CD14-positive monocyte (primary cell): ENCODE measurements around the gene AGAP1. TPM values are rescaled to one million over a fixed set of nuclear protein-coding genes. Genes with fewer than 3 reads are reported as not detected.

Source experiments
- DNase-seq, 3 donors: peaks; one replicate each; pipeline ENCODE4 v3.0.0-alpha.2; 2011 to 2022
- H2AFZ ChIP-seq: 2 replicates; pipeline ENCODE4 v1.6.0; 2012; ENCODE audit warnings: mild to moderate bottlenecking, low read depth, low read length, inconsistent platforms; ENCODE audit not compliant: insufficient read depth, poor library complexity, severe bottlenecking
- H3K27ac ChIP-seq, 2 donors: 1 replicate in 1 of 2; 2 replicates in 1 of 2; pipeline ENCODE4 v1.5.1; 2012 to 2013; ENCODE audit warnings: low read length in 2 of 2, control low read depth in 1 of 2, inconsistent platforms in 1 of 2, low read depth in 1 of 2, mild to moderate bottlenecking in 1 of 2
- H3K27me3 ChIP-seq, 2 donors: one replicate each; pipeline versions ENCODE4 v1.6.0 to v1.6.1; 2011 to 2013; ENCODE audit warnings: low read length in 2 of 2; ENCODE audit not compliant: control insufficient read depth in 2 of 2, insufficient read depth in 2 of 2
- H3K36me3 ChIP-seq, 2 donors: replicated peaks in 1 of 2; 1 replicate in 1 of 2; 2 replicates in 1 of 2; pipeline versions ENCODE4 v1.5.1 to v1.6.1; 2012 to 2013; ENCODE audit warnings: low read length in 2 of 2, control low read depth in 1 of 2, inconsistent platforms in 1 of 2, mild to moderate bottlenecking in 1 of 2; ENCODE audit not compliant: insufficient read depth in 2 of 2, control insufficient read depth in 1 of 2
- H3K4me1 ChIP-seq, 2 donors: 1 replicate in 1 of 2; 2 replicates in 1 of 2; pipeline versions ENCODE4 v1.5.1 to v1.6.1; 2012 to 2013; ENCODE audit warnings: low read length in 2 of 2, control low read depth in 1 of 2, inconsistent platforms in 1 of 2, mild to moderate bottlenecking in 1 of 2, moderate library complexity in 1 of 2; ENCODE audit not compliant: insufficient read depth in 2 of 2, control insufficient read depth in 1 of 2
- H3K4me2 ChIP-seq: replicated peaks from 2 replicates; pipeline ENCODE3; 2012; ENCODE audit warnings: low read length, moderate library complexity, mild to moderate bottlenecking; ENCODE audit not compliant: poor library complexity, severe bottlenecking; ENCODE audit errors: extremely low read depth
- H3K4me3 ChIP-seq, 3 experiments: fragments of 200-600 bp in 1 of 3; sonication (generic) in 1 of 3; replicated peaks in 1 of 3; 1 replicate in 2 of 3; 2 replicates in 1 of 3; pipeline ENCODE4 v1.5.1; 2011 to 2013; ENCODE audit warnings: low read length in 3 of 3, mild to moderate bottlenecking in 3 of 3, control low read depth in 2 of 3, low read depth in 2 of 3, inconsistent platforms in 1 of 3, moderate library complexity in 1 of 3
- H3K79me2 ChIP-seq: 2 replicates; pipeline ENCODE4 v1.6.0; 2012; ENCODE audit warnings: mild to moderate bottlenecking, control low read depth, inconsistent platforms, low read length, moderate library complexity; ENCODE audit not compliant: insufficient read depth
- H3K9ac ChIP-seq: 2 replicates; pipeline ENCODE4 v1.6.0; 2017; ENCODE audit warnings: low read length, mild to moderate bottlenecking; ENCODE audit not compliant: insufficient read depth, poor library complexity, severe bottlenecking
- H3K9me3 ChIP-seq, 2 donors: replicated peaks in 1 of 2; 1 replicate in 1 of 2; 2 replicates in 1 of 2; pipeline versions ENCODE4 v1.5.1 to v1.6.1; 2012 to 2013; ENCODE audit warnings: low read length in 2 of 2, control low read depth in 1 of 2; ENCODE audit not compliant: control insufficient read depth in 1 of 2, insufficient read depth in 1 of 2
- H4K20me1 ChIP-seq: 2 replicates; pipeline ENCODE4 v1.6.0; 2012; ENCODE audit warnings: mild to moderate bottlenecking, low read length, control low read depth, moderate library complexity; ENCODE audit not compliant: insufficient read depth
- H3K27ac Mint-ChIP-seq, 7 donors: one replicate each; pipeline ENCODE4 v1.8.0; 2020; ENCODE audit warnings: mild to moderate bottlenecking in 7 of 7, mixed read lengths in 7 of 7, moderate library complexity in 6 of 7, inconsistent platforms in 2 of 7
- H3K27me3 Mint-ChIP-seq, 3 donors: one replicate each; pipeline ENCODE4 v1.8.0; 2021 to 2022; ENCODE audit warnings: low read depth in 3 of 3, mild to moderate bottlenecking in 3 of 3, mixed read lengths in 3 of 3, moderate library complexity in 3 of 3, inconsistent platforms in 1 of 3
- H3K36me3 Mint-ChIP-seq, 2 donors: one replicate each; pipeline ENCODE4 v1.8.0; 2020; ENCODE audit warnings: mixed read lengths in 2 of 2, inconsistent platforms in 1 of 2, mild to moderate bottlenecking in 1 of 2
- H3K4me1 Mint-ChIP-seq: one replicate; pipeline ENCODE4 v1.8.0; 2020; ENCODE audit warnings: mild to moderate bottlenecking, mixed read lengths
- H3K4me3 Mint-ChIP-seq, 2 donors: one replicate each; pipeline ENCODE4 v1.8.0; 2020; ENCODE audit warnings: mild to moderate bottlenecking in 2 of 2, mixed read lengths in 2 of 2, moderate library complexity in 1 of 2
- H3K9me3 Mint-ChIP-seq, 7 donors: one replicate each; pipeline ENCODE4 v1.8.0; 2020 to 2022; ENCODE audit warnings: mixed read lengths in 7 of 7, mild to moderate bottlenecking in 6 of 7, moderate library complexity in 6 of 7, inconsistent platforms in 2 of 7
- CTCF ChIP-seq: fragments of 200-600 bp; IDR thresholded peaks from one replicate; pipeline ENCODE4 v1.8.0; 2022; ENCODE audit warnings: antibody characterized with exemption, mild to moderate bottlenecking
- WGBS: methylation state at CpG from one replicate; pipeline ENCODE4 v1.1.5; 2013; ENCODE audit warnings: missing lambda C conversion rate; ENCODE audit not compliant: insufficient coverage; 5-methylcytosine and 5-hydroxymethylcytosine counted together
- intact Hi-C, 2 donors: fragments of 100-400 bp; cut with micrococcal nuclease; formaldehyde crosslinking; loops; one replicate each; pipeline versions ENCODE4 v1.15.0 to v1.15.1; 2023
- polyA plus RNA-seq, 3 donors: library from polyadenylated mRNA; depleted of rRNA in 1 of 3; unstranded in 2 of 3; stranded (reverse) in 1 of 3; fragments of 300-500 nt in 2 of 3; fragments of >200 nt in 1 of 3; fragmentation: Illumina TruSeq in 2 of 3; gene quantifications; 1 replicate in 2 of 3; 2 replicates in 1 of 3; pipeline ENCODE4 v1.2.3, GENCODE V29; 2012 to 2021

The AGAP1 gene
- polyA plus RNA-seq, 3 donors: 0.12 TPM; not detected in 2

- peaks cover 33 to 51% (median 40%) of the 10 kb centered on the region in 3 donors for H3K27me3 Mint-ChIP-seq
- H3K4me3 ChIP-seq: no peak overlapping the region
Observed at GRCh38 chr2:235659767-235660322, 166.0 kb downstream of the AGAP1 start.

GRCh38 chr2:235660484-235661082 lies 166.7 kb downstream of the AGAP1 start:
- H3K36me3 Mint-ChIP-seq: no peaks in the 10 kb centered on the region
- WGBS: 89% methylated on average over 6 of the region's 9 CpGs
- no peaks in the 10 kb centered on the region for H3K4me1 Mint-ChIP-seq
- peak overlapping the region in 1 of 2 donors; percentile 23 for H3K4me3 Mint-ChIP-seq
- no peak for TF ChIP-seq CTCF
- intact Hi-C loops: no loop called here
- H3K27me3 Mint-ChIP-seq: peaks cover 37 to 55% (median 45%) of the 10 kb centered on the region in 3 donors
- peaks cover 0 to 5% of the 10 kb centered on the region in 2 donors for H3K9me3 ChIP-seq
- no peak for DNase-seq
- no peak overlapping the region for H3K27ac ChIP-seq
- no peaks in the 10 kb centered on the region for H3K36me3 ChIP-seq
- no peaks in the 10 kb centered on the region for H3K79me2 ChIP-seq
- no peak overlapping the region for H3K9ac ChIP-seq
- no peaks in the 10 kb centered on the region for H3K4me1 ChIP-seq
- H4K20me1 ChIP-seq: no peaks in the 10 kb centered on the region
- H2AFZ ChIP-seq: no peak overlapping the region
- no peak overlapping the region for H3K4me2 ChIP-seq
- H3K4me3 ChIP-seq: no peak overlapping the region
- peak overlapping the region in 1 of 7 donors; percentile 52 for H3K27ac Mint-ChIP-seq
- H3K9me3 Mint-ChIP-seq: peaks cover 0 to 3% (median 0%) of the 10 kb centered on the region in 7 donors
- H3K27me3 ChIP-seq: peaks cover 3 to 41% of the 10 kb centered on the region in 2 donors

More at GRCh38 chr2:235659767-235660322, 166.0 kb downstream of the AGAP1 start:
- Mint-ChIP-seq H3K27ac (no peak overlapping the region), H3K4me3 (peak overlapping the region in 1 of 2 donors; percentile 33), H3K4me1 (no peaks in the 10 kb centered on the region), H3K36me3 (no peaks in the 10 kb centered on the region), H3K9me3 (peaks cover 0 to 3% (median 0%) of the 10 kb centered on the region in 7 donors)
- H3K79me2 ChIP-seq: no peaks in the 10 kb centered on the region
- peaks cover 0 to 5% of the 10 kb centered on the region in 2 donors for H3K9me3 ChIP-seq
- TF ChIP-seq CTCF: no peak
- no peaks in the 10 kb centered on the region for H3K36me3 ChIP-seq
- no peak overlapping the region for H3K9ac ChIP-seq
- no peak overlapping the region for H3K4me2 ChIP-seq
- peaks cover 3 to 33% of the 10 kb centered on the region in 2 donors for H3K27me3 ChIP-seq
- H2AFZ ChIP-seq: no peak overlapping the region
- no peaks in the 10 kb centered on the region for H4K20me1 ChIP-seq
- intact Hi-C loops: no loop called here
- no peaks in the 10 kb centered on the region for H3K4me1 ChIP-seq
- H3K27ac ChIP-seq: no peak overlapping the region
- 85% methylated on average over 3 of the region's 7 CpGs for WGBS
- DNase-seq: no peak
